Neural cell (in vitro differentiated cells): ENCODE data around the gene NFASC. TPM values are rescaled to one million over a fixed set of nuclear protein-coding genes. Genes with fewer than 3 reads are reported as not detected.

Experiments
- H2AFZ ChIP-seq: fragments of 200-600, 300-800 bp; sonication (generic), shearing (Covaris generic); 2 replicates; pipeline ENCODE4 v1.6.0; 2014; ENCODE audit warnings: low read depth, mild to moderate bottlenecking, antibody characterized with exemption, low read length, moderate library complexity
- H3F3A ChIP-seq: fragments of 200-600 bp; shearing (Covaris generic); 2 replicates; pipeline ENCODE4 v1.6.1; 2016; ENCODE audit warnings: mild to moderate bottlenecking, moderate library complexity, mixed read lengths, antibody characterized with exemption, low read length; ENCODE audit not compliant: insufficient read depth, poor library complexity, severe bottlenecking
- H3K27ac ChIP-seq: fragments of 200-600, 300-800 bp; sonication (generic), shearing (Covaris generic); 2 replicates; pipeline ENCODE4 v1.5.1; 2014; ENCODE audit warnings: mild to moderate bottlenecking, low read length, moderate library complexity
- H3K27me3 ChIP-seq: fragments of 300-800, 200-600 bp; sonication (generic), shearing (Covaris generic); 2 replicates; pipeline ENCODE4 v1.6.0; 2014; ENCODE audit warnings: mild to moderate bottlenecking, low read depth, low read length, moderate library complexity; ENCODE audit not compliant: insufficient read depth
- H3K36me3 ChIP-seq: fragments of 300-800, 200-600 bp; sonication (generic), shearing (Covaris generic); 2 replicates; pipeline ENCODE4 v1.5.1; 2014; ENCODE audit warnings: mild to moderate bottlenecking, antibody characterized with exemption, low read length, moderate library complexity; ENCODE audit not compliant: insufficient read depth
- H3K4me2 ChIP-seq: fragments of 300-800, 200-600 bp; sonication (generic), shearing (Covaris generic); 2 replicates; pipeline ENCODE4 v1.6.0; 2014; ENCODE audit warnings: mild to moderate bottlenecking, low read length
- H3K4me3 ChIP-seq: fragments of 300-800, 200-600 bp; sonication (generic), shearing (Covaris generic); 2 replicates; pipeline ENCODE4 v1.5.1; 2014; ENCODE audit warnings: mild to moderate bottlenecking, low read length, moderate library complexity
- H3K79me2 ChIP-seq: fragments of 200-600 bp; shearing (Covaris generic); replicated peaks from 2 replicates; pipeline ENCODE4 v1.6.0; 2014; ENCODE audit warnings: mild to moderate bottlenecking, low read length, moderate library complexity; ENCODE audit not compliant: insufficient read depth
- H3K9ac ChIP-seq: fragments of 300-800, 200-600 bp; sonication (generic), shearing (Covaris generic); 2 replicates; pipeline ENCODE4 v1.6.1; 2016; ENCODE audit warnings: mild to moderate bottlenecking, low read length, mixed read lengths
- H3K9me2 ChIP-seq: fragments of 200-600 bp; shearing (Covaris generic); 2 replicates; pipeline ENCODE4 v1.6.1; 2016; ENCODE audit warnings: mild to moderate bottlenecking, low read length, mixed read lengths; ENCODE audit not compliant: insufficient read depth
- H3K9me3 ChIP-seq: fragments of 200-600, 300-800 bp; sonication (generic), shearing (Covaris generic); 2 replicates; pipeline ENCODE4 v1.6.1; 2016; ENCODE audit warnings: mild to moderate bottlenecking, mixed run types, low read length, moderate library complexity, mixed read lengths
- H4K20me1 ChIP-seq: fragments of 200-600 bp; shearing (Covaris generic); 2 replicates; pipeline ENCODE4 v1.6.1; 2016; ENCODE audit warnings: mild to moderate bottlenecking, mixed run types; ENCODE audit not compliant: insufficient read depth
- CTCF ChIP-seq: fragments of 450-650 bp; IDR thresholded peaks from 2 replicates; pipeline ENCODE4 v1.5.1; 2014; ENCODE audit warnings: antibody characterized with exemption, mild to moderate bottlenecking, moderate library complexity; ENCODE audit not compliant: poor library complexity, severe bottlenecking
- EP300 ChIP-seq: fragments of 450-650 bp; conservative IDR thresholded peaks from 2 replicates; pipeline ENCODE4 v1.6.1; 2014; ENCODE audit warnings: antibody characterized with exemption, mild to moderate bottlenecking, moderate library complexity; ENCODE audit not compliant: poor library complexity, severe bottlenecking
- EZH2 ChIP-seq: fragments of 200-600, 300-800 bp; shearing (Covaris generic), sonication (generic); IDR thresholded peaks from 2 replicates; pipeline ENCODE4 v1.6.1; 2014; ENCODE audit warnings: antibody characterized with exemption, low read length, borderline replicate concordance, mild to moderate bottlenecking; ENCODE audit not compliant: insufficient read depth, poor library complexity, severe bottlenecking
- MXI1 ChIP-seq: fragments of 450-650 bp; conservative IDR thresholded peaks from 2 replicates; pipeline ENCODE4 v1.6.1; 2014; ENCODE audit warnings: antibody characterized with exemption, mild to moderate bottlenecking; ENCODE audit not compliant: poor library complexity, severe bottlenecking
- POLR2AphosphoS5 ChIP-seq: IDR thresholded peaks from 2 replicates; pipeline ENCODE4 v1.6.1; 2012
- RAD21 ChIP-seq: fragments of 450-650 bp; conservative IDR thresholded peaks from 2 replicates; pipeline ENCODE4 v1.6.1; 2014; ENCODE audit warnings: antibody characterized with exemption, mild to moderate bottlenecking, moderate library complexity
- REST ChIP-seq: IDR thresholded peaks from 2 replicates; pipeline ENCODE4 v1.6.1; 2012; ENCODE audit warnings: borderline replicate concordance
- SMC3 ChIP-seq: fragments of 450-650 bp; conservative IDR thresholded peaks from 2 replicates; pipeline ENCODE4 v1.6.1; 2014; ENCODE audit warnings: antibody characterized with exemption, mild to moderate bottlenecking, moderate library complexity; ENCODE audit not compliant: poor library complexity
- TAF1 ChIP-seq: IDR thresholded peaks from 2 replicates; pipeline ENCODE4 v1.6.1; 2012; ENCODE audit warnings: low read depth
- polyA plus RNA-seq: library from polyadenylated mRNA; depleted of rRNA; stranded (reverse); fragments of >200 nt; gene quantifications from 2 replicates; pipeline ENCODE4 v1.2.3, GENCODE V29; 2014

Gene NFASC
- polyA plus RNA-seq, 1 donor from 2014 or later, result 23.9 TPM

- Histone ChIP-seq H3F3A (no peaks in the 10 kb centered on the region), H4K20me1 (no peaks in the 10 kb centered on the region), H3K27ac (peak overlapping the region; percentile 52), H3K4me2 (no peak overlapping the region), H3K9me2 (no peaks in the 10 kb centered on the region), H3K9me3 (no peaks in the 10 kb centered on the region), H3K27me3 (no peaks in the 10 kb centered on the region), H3K36me3 (peaks cover 10% of the 10 kb centered on the region), H2AFZ (no peak overlapping the region), H3K79me2 (no peaks in the 10 kb centered on the region), H3K9ac (peak overlapping the region; percentile 13), H3K4me3 (no peak overlapping the region)
- no peak for TF ChIP-seq RAD21
- TF ChIP-seq EZH2, result no peak
- TF ChIP-seq MXI1, result no peak
- no peak for TF ChIP-seq TAF1
- TF ChIP-seq EP300, result no peak
- TF ChIP-seq POLR2AphosphoS5, result no peak
- TF ChIP-seq REST, result no peak
- no peak for TF ChIP-seq SMC3
- TF ChIP-seq CTCF, result no peak
Observed at GRCh38 chr1:204992201-204992997, 121.7 kb downstream of the NFASC start.

- Histone ChIP-seq H3F3A (no peaks in the 10 kb centered on the region), H3K79me2 (no peaks in the 10 kb centered on the region), H3K27me3 (no peaks in the 10 kb centered on the region), H3K36me3 (peaks cover 10% of the 10 kb centered on the region), H3K4me3 (no peak overlapping the region), H3K4me2 (no peak overlapping the region), H4K20me1 (no peaks in the 10 kb centered on the region), H3K9me2 (no peaks in the 10 kb centered on the region), H2AFZ (no peak overlapping the region), H3K9ac (no peak overlapping the region), H3K9me3 (no peaks in the 10 kb centered on the region), H3K27ac (no peak overlapping the region)
- TF ChIP-seq REST (no peak), TAF1 (no peak), MXI1 (no peak), POLR2AphosphoS5 (no peak), RAD21 (no peak), CTCF (no peak)
Observed at GRCh38 chr1:204992998-204993314, 122.3 kb downstream of the NFASC start.
